HEK293T (cell line): ENCODE results near the gene PJVK.

ENCODE experiments used
- ARNT ChIP-seq: fragments of 450-650 bp; IDR thresholded peaks from 2 replicates; pipeline ENCODE4 v1.6.1; 2017; ENCODE audit warnings: mild to moderate bottlenecking
- BHLHE40 ChIP-seq: fragments of 450-650 bp; IDR thresholded peaks from 2 replicates; pipeline ENCODE4 v1.6.1; 2016; ENCODE audit warnings: mild to moderate bottlenecking, moderate library complexity, borderline replicate concordance
- ELF4 ChIP-seq: fragments of 450-650 bp; IDR thresholded peaks from 2 replicates; pipeline ENCODE4 v1.6.1; 2017; ENCODE audit warnings: antibody characterized with exemption
- FOXA1 ChIP-seq: fragments of 450-650 bp; IDR thresholded peaks from 2 replicates; pipeline ENCODE4 v1.6.1; 2016; ENCODE audit warnings: mild to moderate bottlenecking
- FOXM1 ChIP-seq: fragments of 450-650 bp; IDR thresholded peaks from 2 replicates; pipeline ENCODE4 v1.6.1; 2017; ENCODE audit warnings: mild to moderate bottlenecking, borderline replicate concordance
- HDGF ChIP-seq: fragments of 450-650 bp; IDR thresholded peaks from 2 replicates; pipeline ENCODE4 v1.6.1; 2017; ENCODE audit warnings: antibody characterized with exemption, borderline replicate concordance
- NFRKB ChIP-seq: fragments of 450-650 bp; IDR thresholded peaks from 2 replicates; pipeline ENCODE4 v1.6.1; 2016; ENCODE audit warnings: mild to moderate bottlenecking, moderate library complexity
- SP1 ChIP-seq: fragments of 450-650 bp; IDR thresholded peaks from 2 replicates; pipeline ENCODE4 v1.6.1; 2017
- SUZ12 ChIP-seq: fragments of 450-650 bp; IDR thresholded peaks from 2 replicates; pipeline ENCODE4 v1.6.1; 2016; ENCODE audit warnings: mild to moderate bottlenecking
- TARDBP ChIP-seq: fragments of 450-650 bp; IDR thresholded peaks from 2 replicates; pipeline ENCODE4 v1.6.1; 2016
- ZNF384 ChIP-seq: fragments of 450-650 bp; IDR thresholded peaks from 2 replicates; pipeline ENCODE4 v1.6.1; 2016

- TF ChIP-seq TARDBP (no peak), SP1 (no peak), ARNT (no peak), ZNF384 (no peak), HDGF (no peak), FOXM1 (no peak), NFRKB (no peak), FOXA1 (no peak), ELF4 (no peak), BHLHE40 (no peak), SUZ12 (no peak)
Measured at GRCh38 chr2:178409261-178409660, 41.9 kb upstream of the PJVK start.
